ENCODE results near the gene WNT8B.

Gene WNT8B

GRCh38 chr10:100522945-100523344 lies 60.1 kb downstream of the WNT8B start:
- no peak overlapping the region for H2AFZ ChIP-seq (ENCODE audit: low read length)
- H3K36me3 ChIP-seq (ENCODE audit: insufficient read depth, low read length) = peaks cover 37% of the 10 kb centered on the region
- no peaks in the 10 kb centered on the region for H3K9me3 ChIP-seq (ENCODE audit: low read length)
- no peaks in the 10 kb centered on the region for H3K27me3 ChIP-seq (ENCODE audit: insufficient read depth, low read length)
- no peak overlapping the region for H3K4me2 ChIP-seq (ENCODE audit: low read length)
- no peaks in the 10 kb centered on the region for H3K9me2 ChIP-seq (ENCODE audit: low read depth, low read length)
- H3K79me2 ChIP-seq (ENCODE audit: insufficient read depth, low read length) = 0 out of 2 replicates have a peak, but pooled peaks cover 1% of the 10 kb centered on the region
- TF ChIP-seq EZH2 (IDR thresholded peaks at IDR 0.05; ENCODE audit: borderline replicate concordance, low read length) = no peak
- no peak for TF ChIP-seq CTCF (IDR thresholded peaks at IDR 0.05; ENCODE audit: low read length)
- peaks cover under 1% of the 10 kb centered on the region for H3K4me1 ChIP-seq (ENCODE audit: insufficient read depth, low read length, severe bottlenecking)
- no peak overlapping the region for H3K4me3 ChIP-seq (ENCODE audit: low read depth, low read length, poor library complexity, severe bottlenecking)
- H3F3A ChIP-seq (ENCODE audit: insufficient read depth, low read length) = no peaks in the 10 kb centered on the region
- H4K20me1 ChIP-seq (ENCODE audit: insufficient read depth, low read length) = no peaks in the 10 kb centered on the region
- H3K27ac ChIP-seq (ENCODE audit: low read depth, low read length, poor library complexity, severe bottlenecking) = no peak overlapping the region
- no peak overlapping the region for H3K9ac ChIP-seq (ENCODE audit: low read length)

GRCh38 chr10:100524206-100524605 lies 61.4 kb downstream of the WNT8B start:
- Histone ChIP-seq H3K79me2 (ENCODE audit: insufficient read depth, low read length) (peaks cover 14% of the 10 kb centered on the region; the same call in 1 of the 2 replicates), H3F3A (ENCODE audit: insufficient read depth, low read length) (no peaks in the 10 kb centered on the region), H3K4me2 (ENCODE audit: low read length) (no peak overlapping the region), H3K9me3 (ENCODE audit: low read length) (no peaks in the 10 kb centered on the region), H3K36me3 (ENCODE audit: insufficient read depth, low read length) (peaks cover 37% of the 10 kb centered on the region), H3K27me3 (ENCODE audit: insufficient read depth, low read length) (no peaks in the 10 kb centered on the region), H3K4me3 (ENCODE audit: low read depth, low read length, poor library complexity, severe bottlenecking) (no peak overlapping the region), H3K4me1 (ENCODE audit: insufficient read depth, low read length, severe bottlenecking) (peaks cover 10% of the 10 kb centered on the region), H2AFZ (ENCODE audit: low read length) (no peak overlapping the region), H3K27ac (ENCODE audit: low read depth, low read length, poor library complexity, severe bottlenecking) (no peak overlapping the region), H3K9me2 (ENCODE audit: low read depth, low read length) (no peaks in the 10 kb centered on the region), H4K20me1 (ENCODE audit: insufficient read depth, low read length) (no peaks in the 10 kb centered on the region), H3K9ac (ENCODE audit: low read length) (no peak overlapping the region)
- TF ChIP-seq CTCF (IDR thresholded peaks at IDR 0.05; ENCODE audit: low read length) = no peak
- no peak for TF ChIP-seq EZH2 (IDR thresholded peaks at IDR 0.05; ENCODE audit: borderline replicate concordance, low read length)

GRCh38 chr10:100524638-100525037 lies 61.8 kb downstream of the WNT8B start:
- Histone ChIP-seq H3K9ac (ENCODE audit: low read length) (no peak overlapping the region), H2AFZ (ENCODE audit: low read length) (no peak overlapping the region), H3K9me3 (ENCODE audit: low read length) (no peaks in the 10 kb centered on the region)

More at GRCh38 chr10:100524638-100525037, 61.8 kb downstream of the WNT8B start:
- Histone ChIP-seq H3K4me3 (ENCODE audit: low read depth, low read length, poor library complexity, severe bottlenecking) (no peak overlapping the region), H3K79me2 (ENCODE audit: insufficient read depth, low read length) (peaks cover 17% of the 10 kb centered on the region; the same call in 1 of the 2 replicates), H3K27me3 (ENCODE audit: insufficient read depth, low read length) (no peaks in the 10 kb centered on the region), H4K20me1 (ENCODE audit: insufficient read depth, low read length) (no peaks in the 10 kb centered on the region), H3K4me2 (ENCODE audit: low read length) (no peak overlapping the region), H3K9me2 (ENCODE audit: low read depth, low read length) (no peaks in the 10 kb centered on the region), H3K36me3 (ENCODE audit: insufficient read depth, low read length) (peaks cover 37% of the 10 kb centered on the region), H3F3A (ENCODE audit: insufficient read depth, low read length) (no peaks in the 10 kb centered on the region), H3K4me1 (ENCODE audit: insufficient read depth, low read length, severe bottlenecking) (peaks cover 10% of the 10 kb centered on the region), H3K27ac (ENCODE audit: low read depth, low read length, poor library complexity, severe bottlenecking) (no peak overlapping the region)
- TF ChIP-seq EZH2 (IDR thresholded peaks at IDR 0.05; ENCODE audit: borderline replicate concordance, low read length) = no peak
- no peak; the same call in 1 of the 2 replicates for TF ChIP-seq CTCF (IDR thresholded peaks at IDR 0.05; ENCODE audit: low read length)
